NCI-H2029 (cell line): ENCODE results near the gene ENTPD7.
"Not testable (repeated sequence)": the region's sequence is repeated elsewhere in the genome, so short reads cannot be mapped to it uniquely, and the experiment has no call there.

Experiments
- DNase-seq: peaks from one replicate; lab custom pipeline; 2025; lab: John Stamatoyannopoulos, UW

The ENTPD7 gene

DNA sequence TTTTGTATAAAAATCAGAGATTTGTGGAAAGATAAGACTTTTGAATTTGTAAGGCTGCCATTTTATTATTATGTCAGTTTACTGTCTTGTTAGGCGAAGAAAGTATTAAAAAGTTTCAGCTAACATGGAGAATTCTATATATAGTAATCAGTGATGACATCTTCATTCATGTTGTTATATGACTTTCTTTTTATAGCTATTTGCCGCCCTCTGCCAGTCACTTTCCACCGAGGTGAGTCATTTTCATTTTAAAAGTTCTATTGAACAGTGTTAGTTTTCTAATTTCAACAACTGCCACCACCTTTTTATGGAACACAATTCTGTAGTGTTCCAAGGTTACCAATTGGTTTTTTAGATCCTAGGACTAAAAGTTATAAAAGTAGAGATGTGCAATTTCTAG is 84.5 kb downstream of the ENTPD7 start:
- DNase-seq, result no peak

DNA sequence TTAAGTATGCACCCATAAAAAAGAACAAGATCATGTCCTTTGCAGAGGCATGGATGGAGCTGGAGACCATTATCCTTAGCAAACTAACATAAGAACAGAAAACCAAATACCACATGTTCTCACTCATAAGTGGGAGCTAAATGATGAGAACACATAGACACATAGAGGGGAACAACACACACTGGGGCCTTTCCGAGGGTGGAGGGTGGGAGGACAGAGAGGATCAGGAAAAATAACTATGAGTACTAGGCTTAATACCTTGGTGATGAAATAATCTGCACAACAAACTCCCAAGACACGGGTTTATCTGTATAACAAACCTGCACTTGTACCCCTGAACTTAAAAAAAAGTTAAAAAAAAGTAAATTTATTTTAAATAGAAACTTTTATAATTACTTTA is 86.9 kb downstream of the ENTPD7 start:
- not testable (repeated sequence) for DNase-seq

DNA sequence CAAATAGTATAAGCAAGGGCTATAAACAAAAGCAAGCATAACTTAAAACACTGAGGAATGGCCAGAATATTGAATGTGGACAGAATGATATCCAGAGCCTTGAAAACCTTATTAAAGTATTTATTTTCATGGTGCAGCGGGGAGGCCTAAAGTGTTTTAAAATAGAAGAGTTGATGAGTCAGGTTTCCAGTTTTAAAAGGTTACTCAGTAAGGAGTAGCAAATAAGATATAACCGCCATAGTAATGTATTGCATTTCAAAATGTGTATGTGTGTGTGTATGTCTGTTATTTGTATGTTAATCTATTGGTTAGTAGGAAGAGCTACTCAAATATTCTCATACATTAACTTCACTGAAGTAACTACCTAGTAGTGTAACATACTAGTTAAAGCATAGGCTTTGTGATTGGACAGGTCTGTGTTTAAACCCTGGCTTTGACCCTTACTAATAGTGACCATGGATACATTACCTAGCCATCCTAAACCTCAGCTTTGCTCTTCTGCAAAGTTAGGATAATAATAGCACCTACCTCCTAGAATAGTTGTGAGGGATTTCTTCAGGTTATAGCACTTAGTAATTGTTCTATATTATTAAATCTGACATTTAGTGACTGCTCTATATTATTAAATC is 89.6 kb downstream of the ENTPD7 start:
- DNase-seq, result no peak

DNA sequence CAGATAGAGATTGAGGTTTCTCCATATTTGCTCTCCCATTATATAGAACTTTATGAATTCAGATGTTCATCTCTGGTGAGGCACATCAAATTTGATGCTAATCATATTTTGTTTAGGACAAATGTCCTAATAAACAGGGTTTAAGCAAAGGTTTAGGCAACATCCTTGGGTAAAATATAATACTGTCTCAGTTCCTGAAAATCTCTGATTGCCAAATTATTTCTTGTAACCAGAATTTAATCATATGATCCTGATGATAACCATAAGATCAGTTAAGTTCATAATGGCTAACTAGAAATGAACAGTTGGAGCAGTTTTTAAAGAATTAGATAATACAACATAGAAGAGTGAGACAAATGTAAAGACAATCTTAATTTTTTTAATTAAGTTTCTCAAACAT is 91.3 kb downstream of the ENTPD7 start:
- DNase-seq, result no peak

DNA sequence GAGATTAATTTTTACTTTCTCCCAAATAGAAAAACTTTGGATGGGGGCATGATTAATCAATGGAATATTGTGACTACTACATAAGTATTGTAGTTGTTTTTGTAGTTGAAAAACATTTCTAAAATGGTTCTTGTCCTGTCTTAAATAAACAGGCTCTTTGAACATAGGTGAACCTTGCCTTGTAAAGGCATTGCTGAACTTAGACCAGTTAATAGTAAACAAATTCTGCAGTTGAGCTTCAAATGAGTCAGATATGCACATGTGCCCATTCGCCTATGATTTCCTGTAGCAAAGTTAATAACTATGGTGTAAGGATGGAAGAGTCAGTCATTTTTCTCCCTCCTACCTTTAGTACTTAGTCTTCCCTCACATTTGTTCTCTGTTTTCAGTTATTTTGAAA is 95.4 kb downstream of the ENTPD7 start:
- no peak for DNase-seq
